GM12878 (cell line): ENCODE measurements around the gene PMEL. TPM values are rescaled to one million over a fixed set of nuclear protein-coding genes. Genes with fewer than 3 reads are reported as not detected.

Source experiments
- ATAC-seq: fragments of 200-7000 bp; cut with Tn5 transposase; 3 replicates; pipeline ENCODE4 v1.9.1; 2020; ENCODE audit warnings: mild to moderate bottlenecking, moderate library complexity
- BruUV-seq: library from RNA; stranded (reverse); fragments of 400-500 nt; replicated peaks from 2 replicates; lab custom pipeline; 2021; lab: Mats Ljungman, UMichigan
- CTCF ChIA-PET: fragments of 300-600 bp; sonication (Branson Sonifier 250); formaldehyde crosslinking; extraction: SDS; loops from one replicate; lab custom pipeline; 2021; ENCODE audit warnings: inconsistent platforms; lab: Yijun Ruan, JAX
- POLR2A ChIA-PET: fragments of 350-600 bp; formaldehyde crosslinking; extraction: SDS; loops from one replicate; lab custom pipeline; 2021; ENCODE audit warnings: inconsistent platforms; lab: Charles Lee
- RAD21 ChIA-PET: fragments of 300-600 bp; sonication (Branson Sonifier 250); formaldehyde crosslinking; loops from one replicate; lab custom pipeline; 2023; ENCODE audit warnings: antibody characterized with exemption; ENCODE audit not compliant: unreplicated experiment; lab: Charles Lee
- SMC1A ChIA-PET: fragments of 300-600 bp; sonication (Branson Sonifier 250); formaldehyde crosslinking; loops from one replicate; lab custom pipeline; 2023; ENCODE audit not compliant: unreplicated experiment, uncharacterized antibody; lab: Charles Lee
- DNase-seq: peaks from one replicate; pipeline ENCODE4 v3.0.0-alpha.2; 2011; ENCODE audit warnings: low read depth, low spot score
- FAIRE-seq: peaks from 3 replicates; lab custom pipeline; 2011; peaks lifted over from hg19 to GRCh38; lab: Jason Lieb, UNC
- H2AFZ ChIP-seq: 2 replicates; pipeline ENCODE4 v1.6.0; 2011; ENCODE audit warnings: low read depth, low read length, control low read depth; ENCODE audit not compliant: control insufficient read depth
- H3K27ac ChIP-seq: 2 replicates; pipeline ENCODE4 v1.5.1; 2011; ENCODE audit warnings: control low read depth; ENCODE audit not compliant: control insufficient read depth, insufficient read depth
- H3K27me3 ChIP-seq, 2 experiments: replicated peaks in 1 of 2; 2 replicates each; pipeline versions ENCODE4 v1.6.0 to v1.6.1; 2011; ENCODE audit warnings: low read length in 1 of 2; ENCODE audit not compliant: control insufficient read depth in 2 of 2, insufficient read depth in 2 of 2
- H3K36me3 ChIP-seq, 2 experiments: 2 replicates each; pipeline ENCODE4 v1.5.1; 2011; ENCODE audit warnings: low read length in 1 of 2; ENCODE audit not compliant: control insufficient read depth in 2 of 2, insufficient read depth in 2 of 2
- H3K4me1 ChIP-seq: 2 replicates; pipeline ENCODE4 v1.6.1; 2011; ENCODE audit warnings: mild to moderate bottlenecking, low read length, moderate library complexity, mixed read lengths; ENCODE audit not compliant: control insufficient read depth, insufficient read depth
- H3K4me2 ChIP-seq: 2 replicates; pipeline ENCODE4 v1.6.0; 2011; ENCODE audit warnings: control low read depth; ENCODE audit not compliant: control insufficient read depth, insufficient read depth
- H3K4me3 ChIP-seq: fragments of 200-600 bp; sonication (generic); 2 replicates; pipeline ENCODE4 v1.5.1; 2016
- H3K79me2 ChIP-seq: 2 replicates; pipeline ENCODE4 v1.6.0; 2011; ENCODE audit warnings: low read length; ENCODE audit not compliant: control insufficient read depth, insufficient read depth
- H3K9ac ChIP-seq: 2 replicates; pipeline ENCODE4 v1.8.0; 2011; ENCODE audit warnings: low read length, control low read depth, mixed read lengths; ENCODE audit not compliant: control insufficient read depth, insufficient read depth
- H3K9me3 ChIP-seq: replicated peaks from 3 replicates; pipeline ENCODE4 v1.5.1; 2011; ENCODE audit warnings: mild to moderate bottlenecking, low read length; ENCODE audit not compliant: control insufficient read depth, insufficient read depth
- H4K20me1 ChIP-seq: 2 replicates; pipeline ENCODE4 v1.6.0; 2011; ENCODE audit not compliant: control insufficient read depth, insufficient read depth
- EGR1 ChIP-seq, 2 experiments: IDR thresholded peaks; 1 replicate in 1 of 2; 2 replicates in 1 of 2; pipeline ENCODE4 v1.6.1; 2011 to 2012; ENCODE audit warnings: low read depth in 2 of 2, low read length in 2 of 2, borderline replicate concordance in 1 of 2, mild to moderate bottlenecking in 1 of 2, moderate library complexity in 1 of 2
- ESRRA ChIP-seq: IDR thresholded peaks from 2 replicates; pipeline ENCODE4 v1.6.1; 2012; ENCODE audit warnings: mild to moderate bottlenecking, low read length, improper control_type of control experiment
- FOXK2 ChIP-seq: fragments of 450-650 bp; IDR thresholded peaks from 2 replicates; pipeline ENCODE4 v1.6.1; 2017; ENCODE audit warnings: mild to moderate bottlenecking, moderate library complexity
- JUNB ChIP-seq: IDR thresholded peaks from 2 replicates; pipeline ENCODE4 v1.6.1; 2016; ENCODE audit warnings: antibody characterized with exemption, mild to moderate bottlenecking
- RELA ChIP-seq: fragments of 450-650 bp; IDR thresholded peaks from 2 replicates; pipeline ENCODE4 v1.8.0; 2014; ENCODE audit warnings: borderline replicate concordance; ENCODE audit not compliant: partially characterized antibody
- ZNF207 ChIP-seq: fragments of 450-650 bp; IDR thresholded peaks from 2 replicates; pipeline ENCODE4 v1.6.1; 2014; ENCODE audit warnings: antibody characterized with exemption, mild to moderate bottlenecking, borderline replicate concordance
- WGBS: methylation state at CpG from one replicate; pipeline ENCODE4 v1.1.6; 2016; ENCODE audit warnings: low lambda C conversion rate; ENCODE audit not compliant: insufficient replicate concordance, insufficient coverage; ENCODE audit errors: missing lambda C conversion rate; 5-methylcytosine and 5-hydroxymethylcytosine counted together
- in situ Hi-C: fragments of 300-500 bp; cut with MboI; formaldehyde crosslinking; loops from 9 replicates; pipeline ENCODE4 v1.14.3; 2018; ENCODE audit warnings: mixed read lengths
- intact Hi-C: fragments of 100-400 bp; cut with micrococcal nuclease; formaldehyde crosslinking; loops from one replicate; pipeline ENCODE4 v1.14.2; 2022; ENCODE audit not compliant: unreplicated experiment
- polyA plus RNA-seq, 11 experiments: library from polyadenylated mRNA; depleted of rRNA in 4 of 11; unstranded in 6 of 11; stranded (reverse) in 5 of 11; fragments of >200 nt; fragmentation: Nextera tagmentation in 4 of 11; fragmentation: Illumina TruSeq in 1 of 11; extraction: Ambion mirVana in 4 of 11; extraction: Trizol in 1 of 11; gene quantifications; 1 replicate in 1 of 11; 2 replicates in 10 of 11; pipeline versions ENCODE4 v1.2.1 to v1.2.3, GENCODE V29; 2011 to 2016; ENCODE audit warnings: inconsistent platforms in 2 of 11, missing spikeins in 2 of 11, low read depth in 1 of 11
- total RNA-seq, 4 experiments: library from RNA; depleted of rRNA in 3 of 4; stranded (reverse); fragments of >200 nt in 3 of 4; fragmentation: Illumina TruSeq in 1 of 4; extraction: Trizol in 1 of 4; gene quantifications; 2 replicates each; pipeline versions ENCODE4 v1.2.1 to v1.2.3, GENCODE V29; 2013 to 2021
- TF ChIP-seq, protein P1 (sequence below): IDR thresholded peaks from 2 replicates; pipeline ENCODE4 v1.6.1; 2011; ENCODE audit warnings: mild to moderate bottlenecking, low read depth, low read length, moderate library complexity; ENCODE audit not compliant: insufficient replicate concordance

The PMEL gene
- total and polyA plus RNA-seq, 10 of the 15 experiments (the other 5 are each of a cell fraction or from before 2014, with no cell fraction given): 0.32 to 1.6 (median 0.56) TPM

DNA sequence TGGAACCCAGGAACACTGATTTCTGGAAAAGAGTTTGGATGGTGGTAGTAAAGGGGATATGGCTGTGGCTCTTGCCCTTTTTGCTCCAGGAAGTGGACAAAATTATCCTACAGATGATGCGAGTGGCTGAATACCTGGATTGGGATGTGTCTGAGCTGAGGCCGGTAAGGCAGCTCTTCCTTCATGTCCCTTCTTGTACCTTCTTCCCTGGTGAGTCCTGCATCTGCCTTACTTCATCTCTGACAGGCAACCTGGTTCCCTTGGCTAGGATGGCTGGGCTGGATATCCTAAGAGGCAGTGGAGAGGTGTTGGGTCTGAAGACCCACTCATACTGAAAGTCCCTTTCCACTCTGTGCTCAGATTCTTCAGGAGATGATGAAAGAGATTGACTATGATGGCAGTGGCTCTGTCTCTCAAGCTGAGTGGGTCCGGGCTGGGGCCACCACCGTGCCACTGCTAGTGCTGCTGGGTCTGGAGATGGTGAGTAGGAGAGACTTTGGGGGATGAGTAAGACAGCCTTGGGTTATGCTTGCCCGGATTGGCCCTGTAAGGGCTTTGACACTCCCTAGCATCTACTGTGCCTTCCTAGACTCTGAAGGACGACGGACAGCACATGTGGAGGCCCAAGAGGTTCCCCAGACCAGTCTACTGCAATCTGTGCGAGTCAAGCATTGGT lies 26.9 kb downstream of the PMEL start:
- DNase-seq: no peak
- SMC1A ChIA-PET: interaction anchor here (0.9 to 5.0 kb wide), 11 partner anchors 8 to 200 kb away, joined by 3 to 51 read pairs (median 4); partner anchors contain the start of genes DGKA and PYM1
- no peak for FAIRE-seq
- H3K4me2 ChIP-seq: no peak overlapping the region
- RAD21 ChIA-PET: interaction anchor here (1.1 to 5.0 kb wide), 10 partner anchors 8 to 216 kb away, joined by 3 to 43 read pairs (median 8); partner anchors contain the start of genes DGKA, DNAJC14, ORMDL2 and PYM1
- TF ChIP-seq JUNB (no peak), FOXK2 (no peak), ZNF207 (no peak), RELA (no peak), ESRRA (no peak), EGR1 (IDR thresholded peaks at IDR 0.05; ENCODE audit: borderline replicate concordance in 1 of 2, low read depth in 2 of 2, low read length in 2 of 2) (no peak)
- TF ChIP-seq, protein P1, sequence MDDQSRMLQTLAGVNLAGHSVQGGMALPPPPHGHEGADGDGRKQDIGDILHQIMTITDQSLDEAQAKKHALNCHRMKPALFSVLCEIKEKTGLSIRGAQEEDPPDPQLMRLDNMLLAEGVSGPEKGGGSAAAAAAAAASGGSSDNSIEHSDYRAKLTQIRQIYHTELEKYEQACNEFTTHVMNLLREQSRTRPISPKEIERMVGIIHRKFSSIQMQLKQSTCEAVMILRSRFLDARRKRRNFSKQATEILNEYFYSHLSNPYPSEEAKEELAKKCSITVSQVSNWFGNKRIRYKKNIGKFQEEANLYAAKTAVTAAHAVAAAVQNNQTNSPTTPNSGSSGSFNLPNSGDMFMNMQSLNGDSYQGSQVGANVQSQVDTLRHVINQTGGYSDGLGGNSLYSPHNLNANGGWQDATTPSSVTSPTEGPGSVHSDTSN: no peak
- intact Hi-C loops (no loop called here), in situ Hi-C loops (no loop called here)
- no peak overlapping the region for H3K4me3 ChIP-seq
- ATAC-seq: no peak
- H3K9ac ChIP-seq: no peak overlapping the region
- no peak overlapping the region for H2AFZ ChIP-seq
- H3K36me3 ChIP-seq: peaks cover 0 to 46% of the 10 kb centered on the region in 2 experiments
- H4K20me1 ChIP-seq: no peaks in the 10 kb centered on the region
- POLR2A ChIA-PET: interaction anchor here (0.5 to 1.5 kb wide), 9 partner anchors 13 to 251 kb away, joined by 3 to 6 read pairs (median 4); partner anchors contain the start of gene RAB5B
- no peaks in the 10 kb centered on the region for H3K27me3 ChIP-seq
- H3K4me1 ChIP-seq: peaks cover 10% of the 10 kb centered on the region
- no peak overlapping the region for H3K27ac ChIP-seq
- CTCF ChIA-PET: interaction anchor here (0.6 to 6.1 kb wide), 23 partner anchors 8 to 319 kb away, joined by 3 to 80 read pairs (median 7); partner anchors contain the start of genes ANKRD52, DGKA, DNAJC14 and GDF11
- H3K9me3 ChIP-seq: no peaks in the 10 kb centered on the region
- WGBS: over 99% methylated on average over 8 of the region's 8 CpGs
- BruUV-seq: no TSS peak
- no peaks in the 10 kb centered on the region for H3K79me2 ChIP-seq
